Endothelial cell of umbilical vein (primary cell): ENCODE results near the gene UTF1.

ENCODE experiments used
- MYC ChIP-seq: IDR thresholded peaks from one replicate; pipeline ENCODE4 v1.6.1; 2011; ENCODE audit warnings: mild to moderate bottlenecking, low read depth, low read length
- POLR2AphosphoS5 ChIP-seq: IDR thresholded peaks from 2 replicates; pipeline ENCODE4 v1.6.1; 2012; ENCODE audit warnings: low read depth, mild to moderate bottlenecking, control low read depth, low read length, moderate library complexity; ENCODE audit not compliant: insufficient read depth
- TF ChIP-seq, protein P1 (sequence below), 2 donors: IDR thresholded peaks; 1 replicate in 1 of 2; 2 replicates in 1 of 2; pipeline ENCODE4 v1.5.1; 2011; ENCODE audit warnings: low read length in 2 of 2, mild to moderate bottlenecking in 2 of 2, moderate library complexity in 2 of 2, control low read depth in 1 of 2, inconsistent platforms in 1 of 2, low read depth in 1 of 2; ENCODE audit not compliant: insufficient read depth in 1 of 2; ENCODE audit errors: extremely low read depth in 1 of 2

- TF ChIP-seq MYC: no peak
- no peak for TF ChIP-seq POLR2AphosphoS5
- TF ChIP-seq, protein P1, sequence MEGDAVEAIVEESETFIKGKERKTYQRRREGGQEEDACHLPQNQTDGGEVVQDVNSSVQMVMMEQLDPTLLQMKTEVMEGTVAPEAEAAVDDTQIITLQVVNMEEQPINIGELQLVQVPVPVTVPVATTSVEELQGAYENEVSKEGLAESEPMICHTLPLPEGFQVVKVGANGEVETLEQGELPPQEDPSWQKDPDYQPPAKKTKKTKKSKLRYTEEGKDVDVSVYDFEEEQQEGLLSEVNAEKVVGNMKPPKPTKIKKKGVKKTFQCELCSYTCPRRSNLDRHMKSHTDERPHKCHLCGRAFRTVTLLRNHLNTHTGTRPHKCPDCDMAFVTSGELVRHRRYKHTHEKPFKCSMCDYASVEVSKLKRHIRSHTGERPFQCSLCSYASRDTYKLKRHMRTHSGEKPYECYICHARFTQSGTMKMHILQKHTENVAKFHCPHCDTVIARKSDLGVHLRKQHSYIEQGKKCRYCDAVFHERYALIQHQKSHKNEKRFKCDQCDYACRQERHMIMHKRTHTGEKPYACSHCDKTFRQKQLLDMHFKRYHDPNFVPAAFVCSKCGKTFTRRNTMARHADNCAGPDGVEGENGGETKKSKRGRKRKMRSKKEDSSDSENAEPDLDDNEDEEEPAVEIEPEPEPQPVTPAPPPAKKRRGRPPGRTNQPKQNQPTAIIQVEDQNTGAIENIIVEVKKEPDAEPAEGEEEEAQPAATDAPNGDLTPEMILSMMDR (IDR thresholded peaks at IDR 0.05; ENCODE audit: extremely low read depth in 1 of 2, insufficient read depth in 1 of 2, low read depth in 1 of 2, low read length in 2 of 2): no peak
These were observed 13.2 kb upstream of the UTF1 start for GRCh38 chr10:133216776-133217175.
